ENCODE measurements around the gene BZW1.

Gene BZW1

DNA sequence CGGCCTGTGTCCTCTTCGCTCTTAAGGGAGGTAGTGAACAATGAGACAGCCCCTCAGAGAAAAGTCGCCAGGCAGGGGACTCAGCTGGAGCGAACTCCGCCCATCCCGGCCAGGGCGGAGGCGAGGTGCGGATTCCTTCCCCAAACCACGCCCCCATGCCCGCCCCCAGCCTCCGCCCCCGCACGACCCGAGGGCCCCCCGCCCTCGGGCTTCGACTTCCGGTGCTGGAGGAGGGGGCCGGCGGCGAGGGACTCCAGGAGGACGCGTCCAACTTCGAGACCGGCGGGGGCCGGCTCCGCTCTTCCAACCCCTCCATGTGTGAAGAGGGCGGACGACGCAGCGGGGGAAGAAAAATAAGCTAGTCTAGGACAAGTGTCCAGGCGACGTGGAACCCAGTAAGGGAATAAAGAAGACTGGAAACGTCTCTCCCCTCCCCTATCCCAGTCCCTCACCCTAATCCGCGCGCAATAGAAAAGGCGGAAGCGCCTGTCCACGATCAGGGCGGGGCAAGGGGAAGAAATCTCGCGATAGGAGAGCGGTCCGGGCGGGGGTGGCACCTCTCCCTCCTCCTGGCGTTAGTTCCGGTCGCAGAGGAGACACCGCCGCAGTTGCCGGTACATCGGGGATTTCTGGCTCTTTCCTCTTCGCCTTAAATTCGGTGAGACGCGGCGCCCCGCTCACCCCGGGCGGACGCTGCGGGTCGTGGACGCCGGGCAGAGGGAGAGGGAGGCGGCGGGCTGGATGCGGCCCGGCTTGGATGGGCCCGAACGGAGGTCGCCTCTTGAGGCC, at the start of gene BZW1:
TSS of gene BZW1 (plus strand) at position 578 of the 789 bp plus-strand sequence. CDS start 1,308 bp downstream, outside the sequence.
- peak; percentile 89 for DNase-seq (ENCODE audit: low spot score)

DNA sequence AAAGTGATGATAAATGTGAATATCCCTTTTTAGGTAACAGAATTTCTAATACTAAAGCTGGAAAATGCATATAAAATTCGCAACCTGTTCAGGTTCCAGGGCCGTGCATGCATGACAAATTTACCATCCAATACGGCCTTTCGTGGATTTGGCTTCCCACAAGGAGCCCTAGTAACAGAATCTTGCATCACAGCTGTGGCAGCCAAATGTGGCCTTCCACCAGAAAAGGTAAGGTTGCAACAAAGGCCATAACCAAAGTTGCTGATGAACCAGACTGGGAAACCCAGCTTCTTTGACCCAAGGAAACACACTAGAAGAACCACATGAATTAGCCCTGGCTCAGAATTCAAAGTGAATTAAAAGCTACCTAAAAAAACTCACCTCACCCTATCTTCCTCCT, 49.6 kb upstream of the BZW1 start:
- DNase-seq (ENCODE audit: low spot score), result no peak

DNA sequence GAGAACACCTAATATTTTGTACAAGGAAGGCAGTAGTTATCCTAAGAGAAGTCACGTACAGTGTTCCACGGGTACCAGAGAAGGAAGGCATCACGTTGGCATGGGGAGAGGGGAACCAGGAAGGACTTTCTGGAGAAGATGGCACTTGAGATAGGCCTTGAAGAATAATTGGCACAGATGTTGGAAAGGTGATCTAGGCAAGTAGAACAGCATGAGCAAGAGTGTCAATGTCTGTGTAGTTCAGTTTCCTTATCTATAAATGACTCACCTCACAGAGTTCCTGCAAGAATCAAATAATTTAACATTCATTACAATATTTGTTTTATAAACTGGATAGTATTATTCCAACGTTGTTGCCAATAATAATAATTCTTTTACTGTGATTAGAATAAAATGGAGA, 48.3 kb upstream of the BZW1 start:
- DNase-seq (ENCODE audit: low spot score), result no peak

DNA sequence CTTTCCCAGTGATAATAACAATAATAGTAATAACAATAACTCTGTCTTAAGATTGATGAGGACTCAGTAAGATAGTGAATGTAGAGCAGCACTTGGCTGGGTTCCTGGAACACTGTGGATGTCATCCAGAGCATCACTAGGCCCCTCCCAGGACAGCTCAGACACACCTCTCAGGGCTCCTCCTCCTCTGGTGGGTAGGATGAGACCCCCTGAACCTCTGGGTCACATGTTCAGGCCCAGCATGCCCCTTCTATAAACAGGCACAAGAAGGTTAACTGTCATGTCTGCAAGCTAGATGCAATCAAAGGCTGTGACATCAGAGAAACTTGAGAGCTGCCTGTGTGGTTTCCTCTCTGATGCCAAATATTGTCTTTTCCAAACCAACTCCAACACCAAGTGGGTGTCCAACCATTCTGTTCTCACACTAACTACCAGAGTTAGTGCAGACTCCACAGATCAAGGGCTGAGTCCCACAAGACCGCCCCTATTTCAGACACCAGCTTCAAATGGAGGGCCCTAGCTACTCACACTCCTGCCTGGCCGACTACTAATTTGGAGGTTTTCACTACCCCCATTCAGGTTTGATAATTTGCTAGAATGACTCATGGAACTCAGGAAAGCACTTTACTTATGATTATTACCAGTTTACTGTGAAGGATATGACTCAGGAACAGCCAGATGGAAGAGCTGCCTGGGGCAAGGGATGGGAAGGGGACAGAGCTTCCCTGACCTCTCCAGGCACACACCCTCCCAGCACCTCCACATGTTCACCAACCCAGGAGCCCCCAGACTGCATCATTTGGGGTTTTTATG, 46.4 kb upstream of the BZW1 start:
- DNase-seq (ENCODE audit: low spot score), result no peak

DNA sequence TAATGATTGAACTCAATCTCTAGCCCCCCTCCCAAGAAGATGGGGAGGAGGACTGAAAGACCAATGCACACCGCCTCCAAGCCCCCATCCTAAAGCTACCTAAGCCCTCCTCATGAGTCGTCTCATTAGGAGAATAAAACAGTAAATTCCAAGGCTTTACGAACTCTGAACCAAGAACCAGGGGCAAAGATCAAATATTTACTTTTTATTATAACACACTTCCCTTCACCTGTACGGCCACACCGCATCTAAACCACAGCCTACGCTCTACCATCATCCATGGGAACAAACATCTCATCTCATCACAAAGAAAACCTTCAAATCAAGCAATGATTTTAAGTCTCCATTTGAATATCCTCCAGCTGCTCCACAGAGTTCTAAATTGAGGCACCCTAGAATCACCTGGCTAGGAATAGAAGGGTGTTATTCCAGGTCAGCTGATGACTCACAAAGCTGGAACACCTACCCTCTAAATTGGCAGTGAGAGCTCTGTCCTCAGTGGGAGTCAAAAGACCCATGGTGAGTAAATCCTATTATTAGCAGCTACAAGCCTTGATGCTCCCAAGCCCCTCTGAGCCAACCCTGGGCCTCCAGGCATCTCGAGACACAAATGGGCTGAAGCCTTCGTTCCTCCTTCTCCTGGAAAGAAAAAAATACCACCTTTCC, 45.6 kb upstream of the BZW1 start:
- no peak for DNase-seq (ENCODE audit: low spot score)

DNA sequence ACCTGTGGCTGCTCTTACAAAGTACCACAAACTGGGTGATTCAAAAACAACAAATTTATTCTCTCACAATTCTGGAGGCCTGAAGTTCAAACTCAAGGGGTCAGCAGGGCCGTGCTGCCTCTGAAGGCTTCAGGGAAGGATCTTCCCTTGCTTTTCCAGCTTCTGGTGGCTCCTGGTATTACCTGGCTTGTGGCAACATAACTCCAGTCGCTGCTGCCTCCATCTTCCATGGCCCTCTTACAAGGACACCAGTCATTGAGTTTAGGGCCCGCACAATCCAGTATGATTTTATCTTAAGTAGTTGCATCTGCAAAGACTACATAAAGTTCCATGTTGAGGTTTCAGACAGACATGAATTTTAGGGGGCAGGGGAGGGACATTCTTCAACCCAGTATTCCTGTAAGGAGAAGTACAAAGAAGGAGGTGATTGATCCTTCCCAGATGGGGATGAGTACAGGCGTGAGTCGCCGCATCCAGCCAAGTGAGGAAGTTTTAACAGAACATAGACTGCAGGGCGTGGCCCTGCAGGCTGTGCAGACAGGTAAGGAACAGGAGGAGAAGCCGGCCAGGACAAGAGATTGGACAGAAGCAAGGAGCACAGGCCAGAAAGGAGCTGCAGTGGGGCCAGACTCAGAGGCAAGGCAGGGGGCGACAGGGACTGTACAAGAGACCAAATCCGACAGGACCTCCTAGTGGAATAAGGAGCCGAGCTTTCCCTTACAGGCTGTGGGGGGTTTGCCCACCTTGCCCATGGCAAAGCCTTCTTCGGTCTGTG, 44.4 kb upstream of the BZW1 start:
- no peak for DNase-seq (ENCODE audit: low spot score)

DNA sequence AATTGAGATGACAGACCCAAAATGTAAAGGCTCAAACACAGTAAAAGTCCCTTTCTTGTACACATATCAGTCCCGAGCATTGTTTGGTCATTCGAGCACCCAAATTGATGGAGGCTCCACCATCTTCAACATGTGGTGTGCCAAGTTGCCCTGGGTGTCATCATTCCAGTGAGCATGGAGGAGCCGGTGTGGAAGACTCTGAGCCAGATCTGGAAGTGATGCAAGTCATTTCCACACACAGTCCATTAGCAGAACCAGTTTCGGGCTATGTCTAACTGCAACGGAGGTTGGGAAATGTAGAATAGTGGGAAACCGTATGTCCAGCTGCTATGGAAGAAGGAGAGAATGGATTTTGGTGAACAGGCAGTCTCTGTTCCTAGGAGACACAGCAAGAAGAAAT, 40.9 kb upstream of the BZW1 start:
- DNase-seq (ENCODE audit: low spot score), result no peak

DNA sequence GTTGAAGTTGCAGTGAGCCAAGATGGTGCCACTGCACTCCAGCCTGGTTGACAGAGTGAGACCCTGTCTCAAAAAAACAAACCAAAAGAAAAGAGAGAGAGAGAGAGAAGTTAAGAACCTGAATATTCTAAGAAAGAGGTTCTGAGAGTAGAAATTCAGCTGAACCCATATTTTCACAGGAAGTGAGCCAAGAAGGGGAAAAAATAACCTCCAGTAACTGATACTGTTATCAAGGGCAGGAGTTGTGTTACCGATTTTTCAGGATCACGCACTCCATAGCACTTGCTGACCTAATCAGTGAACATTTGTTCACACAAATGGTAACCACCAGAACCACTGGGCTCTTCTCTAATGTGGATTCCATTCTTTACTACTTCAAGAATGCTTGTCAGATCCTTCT, 39.1 kb upstream of the BZW1 start:
- DNase-seq (ENCODE audit: low spot score), result no peak

DNA sequence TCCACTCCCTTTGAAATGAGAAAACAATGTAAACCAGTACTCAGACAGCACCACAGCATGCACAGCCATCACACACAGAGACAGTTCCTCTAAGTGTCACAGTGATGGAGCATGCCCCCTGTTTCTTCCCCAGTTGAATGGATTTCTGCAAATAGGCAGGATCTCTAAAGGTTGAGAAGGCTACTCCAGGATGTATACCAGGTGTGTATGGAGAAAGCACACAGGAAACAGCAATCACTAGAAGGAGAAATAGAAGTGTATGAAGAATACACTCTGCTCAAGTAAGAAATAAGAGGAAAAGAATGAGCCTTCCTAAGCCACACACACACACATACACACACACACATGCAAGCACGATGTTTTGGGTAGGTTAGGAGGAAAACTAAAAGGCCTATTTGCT, 38.6 kb upstream of the BZW1 start:
- DNase-seq (ENCODE audit: low spot score), result no peak

DNA sequence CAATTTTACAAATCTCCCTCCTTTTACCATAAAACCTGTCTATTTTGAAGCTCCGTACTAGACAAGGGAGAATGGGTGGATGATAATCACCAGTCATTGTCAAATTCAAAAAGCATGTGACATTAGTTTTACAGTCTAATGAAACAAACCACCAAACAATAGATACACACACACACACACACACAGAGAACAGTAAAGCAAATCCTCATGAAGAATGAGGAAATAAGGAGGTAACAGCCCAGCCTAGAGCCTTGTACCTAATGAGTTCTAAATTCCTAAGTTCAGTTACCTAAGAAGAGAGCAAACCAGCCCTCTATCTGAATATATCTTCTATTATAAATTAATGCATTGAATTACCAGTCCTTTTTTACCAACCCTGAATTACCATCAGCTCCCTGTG, 36.8 kb upstream of the BZW1 start:
- no peak for DNase-seq (ENCODE audit: low spot score)

DNA sequence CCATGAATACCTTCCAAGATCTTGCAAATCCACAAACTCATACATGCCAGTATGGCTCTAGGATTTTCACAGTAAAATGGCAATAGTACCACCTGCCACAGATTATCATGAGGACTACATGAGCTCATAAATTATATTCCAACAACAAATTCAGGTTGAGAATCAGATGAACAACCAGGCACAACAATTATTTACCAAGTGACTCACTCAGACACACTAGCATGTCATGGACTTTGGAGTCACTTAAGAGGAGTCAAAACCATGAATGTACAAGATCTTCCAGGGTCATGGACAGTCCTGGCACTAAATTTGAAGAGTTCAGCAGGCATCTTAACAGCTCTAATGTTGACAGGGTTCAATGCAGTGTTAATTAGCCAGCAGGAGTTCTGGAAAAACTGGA, 34.4 kb upstream of the BZW1 start:
- no peak for DNase-seq (ENCODE audit: low spot score)

DNA sequence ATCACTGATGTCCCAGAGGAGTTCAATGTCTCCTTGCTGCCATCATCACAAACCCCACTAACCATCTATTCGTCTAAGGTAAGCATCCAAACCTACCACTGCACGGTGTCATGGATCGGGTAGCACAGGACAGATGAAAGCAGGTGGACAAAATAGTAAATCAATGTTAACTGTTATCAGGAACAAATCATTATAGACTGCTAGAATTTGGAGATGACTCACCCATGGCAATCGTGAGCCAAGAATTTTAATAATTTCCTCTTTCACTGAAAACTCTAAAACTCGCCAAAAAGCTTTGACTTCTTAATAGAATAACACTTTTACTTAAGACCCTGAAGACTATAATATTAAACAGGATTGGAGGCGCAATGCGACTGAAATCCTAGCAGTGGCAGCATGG, 33.7 kb upstream of the BZW1 start:
- DNase-seq (ENCODE audit: low spot score), result no peak

DNA sequence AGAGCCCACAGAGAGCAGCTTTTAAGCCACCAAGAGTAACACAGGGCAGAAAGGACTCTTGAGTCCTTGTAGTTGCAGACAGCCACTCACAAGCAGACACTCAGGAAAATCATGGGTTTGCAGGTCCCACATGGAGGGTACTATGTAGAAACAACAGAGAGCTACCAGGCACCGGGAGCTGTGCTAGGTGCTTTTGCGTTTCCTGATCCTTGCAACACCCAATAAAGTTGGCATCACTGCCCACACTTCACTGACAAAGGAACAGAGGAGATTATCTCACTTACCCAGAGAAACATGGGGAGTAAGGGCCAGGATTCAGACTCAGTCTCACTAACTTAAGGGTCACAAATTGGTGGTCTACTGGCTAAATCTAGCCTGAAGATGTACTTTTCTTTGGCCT, 32.5 kb upstream of the BZW1 start:
- no peak for DNase-seq (ENCODE audit: low spot score)

DNA sequence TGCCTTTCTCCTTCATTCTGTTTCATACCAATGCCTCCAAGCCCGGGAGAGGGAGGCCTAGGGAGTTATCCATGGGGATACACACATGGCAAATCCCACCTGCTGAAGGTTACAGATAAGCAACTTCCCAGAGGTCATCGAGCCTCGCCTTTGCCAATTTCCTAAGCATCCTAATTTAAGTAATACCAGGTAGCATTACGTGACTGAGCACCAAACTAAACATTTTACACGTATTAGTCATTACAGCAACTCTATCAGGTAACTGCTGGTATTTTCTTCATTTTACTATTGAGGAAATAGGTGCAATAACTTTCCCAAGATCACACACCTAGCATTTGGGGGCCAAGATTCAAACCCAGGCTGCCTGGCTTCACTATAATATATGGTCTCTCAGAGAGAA, 30.1 kb upstream of the BZW1 start:
- no peak for DNase-seq (ENCODE audit: low spot score)

DNA sequence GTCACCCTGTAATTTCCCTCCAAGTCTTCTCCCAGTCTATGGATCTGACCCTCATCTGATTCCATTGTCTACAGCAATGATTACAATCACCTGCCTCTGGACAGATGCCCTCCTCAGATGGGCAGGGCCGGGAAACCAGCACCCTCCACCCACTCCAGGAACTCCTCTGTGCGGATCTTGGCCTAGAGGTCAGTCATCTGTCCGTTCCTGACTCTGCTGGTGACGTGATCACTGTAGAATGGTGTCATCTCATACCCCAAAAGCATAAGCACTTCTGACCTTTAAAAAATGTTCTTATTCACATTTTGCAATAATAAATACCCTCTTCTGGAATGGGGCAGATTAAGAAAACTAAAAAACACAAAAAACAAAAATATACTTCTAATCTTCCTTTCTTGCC, 29.5 kb upstream of the BZW1 start:
- no peak for DNase-seq (ENCODE audit: low spot score)

DNA sequence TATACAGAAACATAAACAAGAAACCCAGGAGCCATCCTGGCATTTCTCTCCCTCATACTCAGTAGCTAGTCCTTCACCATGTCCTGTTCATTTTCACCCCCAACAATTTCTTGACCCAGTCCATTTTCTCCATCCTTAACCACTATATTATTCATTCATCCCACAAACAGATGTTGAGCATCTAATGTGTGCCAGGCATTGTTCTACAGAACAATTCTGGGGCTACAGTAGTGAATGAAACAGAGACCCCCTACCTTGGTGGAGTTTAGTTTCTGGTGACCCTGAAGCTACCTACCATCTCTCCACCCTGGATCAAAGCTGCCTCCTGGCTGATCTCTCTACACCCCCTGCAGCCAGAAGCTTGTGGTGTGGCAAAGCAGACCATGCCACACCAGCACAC, 27.5 kb upstream of the BZW1 start:
- DNase-seq (ENCODE audit: low spot score), result no peak

DNA sequence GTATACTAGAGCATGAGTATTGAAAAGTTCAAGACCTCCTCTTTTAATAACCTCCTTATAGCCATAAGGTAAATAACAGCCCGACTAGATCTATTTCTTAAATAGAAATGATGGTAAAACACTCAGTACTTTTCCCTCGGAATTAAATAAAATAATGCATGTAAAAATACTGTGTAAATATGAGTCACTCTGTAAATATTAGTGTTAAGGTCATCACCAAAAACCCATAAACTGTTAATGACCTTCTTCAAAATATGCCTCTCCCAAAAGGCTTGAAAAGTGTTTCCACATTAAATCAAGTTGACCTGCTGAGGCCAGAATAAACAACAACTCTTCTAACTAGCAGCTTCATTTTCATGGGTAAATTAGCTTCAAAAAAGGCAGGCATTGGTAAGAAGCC, 25.3 kb upstream of the BZW1 start:
- DNase-seq (ENCODE audit: low spot score), result no peak

DNA sequence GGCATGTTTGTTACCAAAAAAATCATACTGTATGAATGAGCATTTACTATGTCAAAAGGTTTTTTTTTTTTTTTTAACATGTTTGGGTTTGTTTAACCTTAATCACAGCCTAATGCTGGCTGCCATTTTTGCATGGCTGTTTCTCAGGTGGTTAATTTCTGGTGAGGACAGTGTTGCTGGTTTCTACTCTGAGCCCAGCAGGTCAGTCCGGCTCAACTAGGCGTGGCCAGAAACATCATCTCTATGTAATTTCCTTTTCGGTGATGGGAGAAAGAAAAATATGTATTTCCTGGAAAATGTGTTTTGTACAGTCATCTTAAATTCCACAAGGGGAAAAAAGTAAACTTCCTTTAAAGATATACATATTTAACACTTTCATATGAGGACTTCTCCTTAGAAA, 24.9 kb upstream of the BZW1 start:
- DNase-seq (ENCODE audit: low spot score), result no peak

DNA sequence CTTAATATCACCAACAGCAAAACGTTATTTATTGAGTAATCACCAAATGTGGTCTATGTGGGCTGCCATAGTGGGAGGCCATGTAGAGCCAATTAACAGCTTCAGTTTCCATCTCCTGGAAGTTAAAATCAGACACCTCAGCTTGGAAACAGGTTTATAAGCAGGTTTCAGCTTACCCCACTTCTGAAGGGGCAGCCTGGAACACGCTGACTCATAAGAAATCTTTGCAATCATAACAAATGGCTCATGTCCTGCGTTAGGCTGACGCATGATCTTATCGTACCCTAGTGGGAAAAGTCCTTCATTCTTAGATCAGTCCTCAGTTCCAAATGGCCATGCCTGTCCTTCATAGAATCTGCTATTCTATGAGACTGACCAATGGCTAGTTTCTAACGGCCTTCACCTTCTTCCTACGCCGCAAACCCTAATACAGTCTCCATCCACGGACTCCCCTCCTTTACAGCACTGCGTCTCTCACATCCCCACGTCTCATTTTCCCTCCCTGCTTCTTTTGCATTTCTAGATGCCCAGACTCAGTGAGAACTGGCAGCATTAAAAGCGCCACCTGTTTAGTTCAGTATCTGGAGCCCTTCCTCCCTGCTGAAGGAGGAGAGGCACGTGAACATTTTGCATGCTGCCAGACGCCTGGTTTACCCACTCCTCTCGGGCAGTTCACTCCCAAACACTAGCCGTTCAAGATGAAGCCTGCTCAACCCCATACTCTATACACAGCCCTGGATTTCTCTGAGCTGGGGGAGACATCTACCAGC, 24.2 kb upstream of the BZW1 start:
- no peak for DNase-seq (ENCODE audit: low spot score)

DNA sequence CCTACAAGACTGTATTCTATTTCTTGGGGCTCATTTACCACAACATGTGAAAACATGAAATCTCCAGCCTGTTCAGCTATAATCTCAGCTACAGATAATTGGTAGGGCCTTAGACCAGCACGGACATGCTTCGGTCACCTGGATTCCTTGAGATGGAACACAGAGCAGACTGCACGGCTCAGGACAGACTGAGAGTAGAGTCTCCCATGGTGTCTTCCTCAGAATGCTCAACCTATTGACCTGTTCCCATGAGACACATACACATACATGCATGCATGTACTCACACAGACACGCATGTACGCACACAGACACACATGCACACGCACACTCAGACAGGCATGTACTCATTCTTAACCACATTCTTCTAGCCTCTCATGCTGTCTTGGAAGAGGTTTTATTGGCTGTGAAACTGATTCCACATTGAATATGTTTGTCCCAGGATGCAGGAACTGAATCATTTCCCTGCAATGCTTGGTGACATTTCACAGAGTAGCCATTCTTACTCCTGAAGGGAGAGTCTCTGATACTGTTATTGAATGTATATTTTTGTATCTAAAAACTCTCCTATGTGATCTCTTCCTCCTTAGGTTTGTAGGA, 23.5 kb upstream of the BZW1 start:
- no peak for DNase-seq (ENCODE audit: low spot score)

DNA sequence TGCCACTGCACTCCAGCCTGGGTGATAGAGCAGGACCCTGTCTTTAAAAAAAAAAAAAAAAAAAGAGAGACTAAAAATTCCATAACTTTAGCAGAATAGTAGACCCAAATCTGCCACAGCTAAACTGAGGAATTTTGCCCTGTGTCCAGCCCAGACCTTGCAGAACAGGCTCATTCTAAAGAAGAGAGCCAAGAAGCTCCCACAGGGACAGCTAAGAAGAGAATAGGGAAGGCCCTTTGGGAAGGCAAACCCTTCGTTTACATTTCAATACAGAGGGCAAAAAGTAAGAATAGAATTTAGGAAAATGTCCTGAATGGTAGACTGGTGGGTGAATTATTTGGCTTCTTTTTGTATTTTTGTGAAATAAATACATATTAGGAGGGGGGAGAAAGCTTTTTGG, 21.5 kb upstream of the BZW1 start:
- DNase-seq (ENCODE audit: low spot score), result no peak
